Stimulated activated CD4-positive, alpha-beta T cell treated with anti-CD3 and anti-CD28 coated beads, Interleukin-1b, Interleukin-23, amount 100 ng/mL, for 1 hour (primary cell): ENCODE data around the gene TRIOBP.
A peak's percentile ranks its signal among the peaks of the same experiment; 100 is the strongest.

ENCODE experiments used
- DNase-seq, 2 donors: peaks; one replicate each; pipeline ENCODE4 v3.0.0-alpha.2; 2020; ENCODE audit warnings: low read depth in 2 of 2

Gene TRIOBP

GRCh38 chr22:37726241-37726887, 29.5 kb downstream of the TRIOBP start:
- DNase-seq, result no peak

GRCh38 chr22:37728620-37729019, 31.8 kb downstream of the TRIOBP start:
- DNase-seq, result no peak

- no peak for DNase-seq
Observed at GRCh38 chr22:37731804-37732471, 35.1 kb downstream of the TRIOBP start.

- DNase-seq, result no peak
Observed at GRCh38 chr22:37732699-37733607, 36.1 kb downstream of the TRIOBP start.

- no peak for DNase-seq
Observed at GRCh38 chr22:37733625-37734401, 37.0 kb downstream of the TRIOBP start.

- DNase-seq, result no peak
Observed at GRCh38 chr22:37734402-37734700, 37.5 kb downstream of the TRIOBP start.

- DNase-seq, result no peak
Observed at GRCh38 chr22:37734964-37735451, 38.2 kb downstream of the TRIOBP start.

GRCh38 chr22:37739035-37739434, 42.2 kb downstream of the TRIOBP start:
- no peak for DNase-seq

- no peak for DNase-seq
Observed at GRCh38 chr22:37739611-37740049, 42.8 kb downstream of the TRIOBP start.

GRCh38 chr22:37740455-37741311, 43.8 kb downstream of the TRIOBP start:
- DNase-seq, result no peak

- no peak for DNase-seq
Observed at GRCh38 chr22:37741312-37741795, 44.5 kb downstream of the TRIOBP start.

- DNase-seq, result no peak
Observed at GRCh38 chr22:37742376-37743171, 45.7 kb downstream of the TRIOBP start.

- no peak for DNase-seq
Observed at GRCh38 chr22:37744589-37744988, 47.7 kb downstream of the TRIOBP start.

GRCh38 chr22:37745548-37746365, 48.9 kb downstream of the TRIOBP start:
- DNase-seq, result peak; percentile 69 to 75

GRCh38 chr22:37746366-37747079, 49.7 kb downstream of the TRIOBP start:
- DNase-seq, result peak in 1 of 2 donors; percentile 4

- no peak for DNase-seq
Observed at GRCh38 chr22:37747080-37747714, 50.3 kb downstream of the TRIOBP start.

- DNase-seq, result no peak
Observed at GRCh38 chr22:37747715-37748100, 50.9 kb downstream of the TRIOBP start.

GRCh38 chr22:37748659-37749058, 51.8 kb downstream of the TRIOBP start:
- DNase-seq, result no peak
